ENCODE results near the gene GDF2. TPM values are rescaled to one million over a fixed set of nuclear protein-coding genes. Genes with fewer than 3 reads are reported as not detected.
A peak's percentile ranks its signal among the peaks of the same experiment; 100 is the strongest.

GDF2 gene
- total RNA-seq, 1 experiment from 2014 or later: not detected

GRCh38 chr10:47357131-47357582, 34.9 kb downstream of the GDF2 start:
- H3K4me1 ChIP-seq: no peaks in the 10 kb centered on the region
- no peak for DNase-seq
- no peak overlapping the region for H3K4me3 ChIP-seq
- H3K27me3 ChIP-seq: no peaks in the 10 kb centered on the region
- H3K27ac ChIP-seq: no peak overlapping the region
- H3K36me3 ChIP-seq: no peaks in the 10 kb centered on the region
- no peaks in the 10 kb centered on the region for H3K9me3 ChIP-seq (replicated peaks)

GRCh38 chr10:47357911-47358310, 35.7 kb downstream of the GDF2 start:
- DNase-seq: no peak
- H3K27ac ChIP-seq: no peak overlapping the region
- H3K9me3 ChIP-seq (replicated peaks): no peaks in the 10 kb centered on the region
- H3K4me3 ChIP-seq: no peak overlapping the region
- no peaks in the 10 kb centered on the region for H3K27me3 ChIP-seq
- no peaks in the 10 kb centered on the region for H3K4me1 ChIP-seq
- no peaks in the 10 kb centered on the region for H3K36me3 ChIP-seq

- H3K4me1 ChIP-seq: no peaks in the 10 kb centered on the region
- H3K4me3 ChIP-seq: no peak overlapping the region
- no peaks in the 10 kb centered on the region for H3K36me3 ChIP-seq
- no peaks in the 10 kb centered on the region for H3K9me3 ChIP-seq (replicated peaks)
- no peaks in the 10 kb centered on the region for H3K27me3 ChIP-seq
- no peak overlapping the region for H3K27ac ChIP-seq
- no peak for DNase-seq
Observed at GRCh38 chr10:47358457-47358856, 36.2 kb downstream of the GDF2 start.

GRCh38 chr10:47359101-47359500, 36.8 kb downstream of the GDF2 start:
- H3K9me3 ChIP-seq (replicated peaks): no peaks in the 10 kb centered on the region

GRCh38 chr10:47359626-47360418, 37.6 kb downstream of the GDF2 start:
- no peak overlapping the region for H3K27ac ChIP-seq
- no peaks in the 10 kb centered on the region for H3K27me3 ChIP-seq
- H3K4me1 ChIP-seq: peaks cover 3% of the 10 kb centered on the region; the same call in 1 of the 2 replicates
- H3K4me3 ChIP-seq: no peak overlapping the region
- DNase-seq: no peak
- no peaks in the 10 kb centered on the region for H3K9me3 ChIP-seq (replicated peaks)
- no peaks in the 10 kb centered on the region for H3K36me3 ChIP-seq

More at GRCh38 chr10:47359101-47359500, 36.8 kb downstream of the GDF2 start:
- no peak for DNase-seq
- Histone ChIP-seq H3K27ac (no peak overlapping the region), H3K4me3 (no peak overlapping the region), H3K4me1 (no peaks in the 10 kb centered on the region), H3K36me3 (no peaks in the 10 kb centered on the region), H3K27me3 (no peaks in the 10 kb centered on the region)

GRCh38 chr10:47360419-47361040, 38.3 kb downstream of the GDF2 start:
- Histone ChIP-seq H3K27ac (no peak overlapping the region), H3K4me3 (no peak overlapping the region), H3K36me3 (no peaks in the 10 kb centered on the region), H3K9me3 (replicated peaks) (no peaks in the 10 kb centered on the region), H3K4me1 (peaks cover 3% of the 10 kb centered on the region; the same call in 1 of the 2 replicates), H3K27me3 (no peaks in the 10 kb centered on the region)
- DNase-seq: no peak

- DNase-seq: peak; percentile 18 to 51
- Histone ChIP-seq H3K27me3 (no peaks in the 10 kb centered on the region), H3K27ac (no peak overlapping the region), H3K9me3 (replicated peaks) (no peaks in the 10 kb centered on the region), H3K4me1 (peaks cover 3% of the 10 kb centered on the region; the same call in 1 of the 2 replicates), H3K4me3 (no peak overlapping the region), H3K36me3 (no peaks in the 10 kb centered on the region)
Observed at GRCh38 chr10:47361293-47361692, 39.0 kb downstream of the GDF2 start.

GRCh38 chr10:47362199-47362598, 39.9 kb downstream of the GDF2 start:
- H3K36me3 ChIP-seq: no peaks in the 10 kb centered on the region
- H3K4me1 ChIP-seq: peaks cover 3% of the 10 kb centered on the region; the same call in 1 of the 2 replicates
- H3K4me3 ChIP-seq: no peak overlapping the region
- DNase-seq: no peak
- H3K27ac ChIP-seq: no peak overlapping the region
- H3K27me3 ChIP-seq: no peaks in the 10 kb centered on the region
- no peaks in the 10 kb centered on the region for H3K9me3 ChIP-seq (replicated peaks)

GRCh38 chr10:47363781-47364180, 41.5 kb downstream of the GDF2 start:
- Histone ChIP-seq H3K36me3 (no peaks in the 10 kb centered on the region), H3K4me3 (no peak overlapping the region), H3K4me1 (peaks cover 3% of the 10 kb centered on the region; the same call in 1 of the 2 replicates), H3K9me3 (replicated peaks) (no peaks in the 10 kb centered on the region), H3K27ac (no peak overlapping the region), H3K27me3 (no peaks in the 10 kb centered on the region)
- DNase-seq: no peak

- H3K9me3 ChIP-seq (replicated peaks): no peaks in the 10 kb centered on the region
- no peaks in the 10 kb centered on the region for H3K36me3 ChIP-seq
- no peak overlapping the region for H3K27ac ChIP-seq
- H3K27me3 ChIP-seq: no peaks in the 10 kb centered on the region
- peak in 1 of 2 experiments; percentile 22 for DNase-seq
- peaks cover 3% of the 10 kb centered on the region; the same call in 1 of the 2 replicates for H3K4me1 ChIP-seq
- H3K4me3 ChIP-seq: no peak overlapping the region
Observed at GRCh38 chr10:47364366-47364765, 42.1 kb downstream of the GDF2 start.

GRCh38 chr10:47364911-47365310, 42.7 kb downstream of the GDF2 start:
- Histone ChIP-seq H3K27me3 (no peaks in the 10 kb centered on the region), H3K4me3 (no peak overlapping the region), H3K27ac (no peak overlapping the region), H3K9me3 (replicated peaks) (no peaks in the 10 kb centered on the region), H3K36me3 (no peaks in the 10 kb centered on the region), H3K4me1 (peaks cover 3% of the 10 kb centered on the region; the same call in 1 of the 2 replicates)
- no peak for DNase-seq

GRCh38 chr10:47365431-47366180, 43.4 kb downstream of the GDF2 start:
- H3K36me3 ChIP-seq: no peaks in the 10 kb centered on the region
- no peak overlapping the region for H3K4me3 ChIP-seq
- DNase-seq: no peak
- H3K27ac ChIP-seq: no peak overlapping the region
- H3K9me3 ChIP-seq (replicated peaks): no peaks in the 10 kb centered on the region
- H3K4me1 ChIP-seq: peaks cover 3% of the 10 kb centered on the region; the same call in 1 of the 2 replicates
- no peaks in the 10 kb centered on the region for H3K27me3 ChIP-seq

- peaks cover 3% of the 10 kb centered on the region; the same call in 1 of the 2 replicates for H3K4me1 ChIP-seq
- H3K27me3 ChIP-seq: no peaks in the 10 kb centered on the region
- H3K4me3 ChIP-seq: no peak overlapping the region
- no peak for DNase-seq
- H3K27ac ChIP-seq: no peak overlapping the region
- H3K36me3 ChIP-seq: no peaks in the 10 kb centered on the region
- no peaks in the 10 kb centered on the region for H3K9me3 ChIP-seq (replicated peaks)
Observed at GRCh38 chr10:47366181-47366631, 44.0 kb downstream of the GDF2 start.

- H3K9me3 ChIP-seq (replicated peaks): no peaks in the 10 kb centered on the region
- no peak overlapping the region for H3K27ac ChIP-seq
- no peaks in the 10 kb centered on the region for H3K36me3 ChIP-seq
- DNase-seq: no peak
- peaks cover 3% of the 10 kb centered on the region; the same call in 1 of the 2 replicates for H3K4me1 ChIP-seq
- no peak overlapping the region for H3K4me3 ChIP-seq
- no peaks in the 10 kb centered on the region for H3K27me3 ChIP-seq
Observed at GRCh38 chr10:47366731-47367460, 44.6 kb downstream of the GDF2 start.
